ENCODE data around the gene UGT3A1.

- TF ChIP-seq, protein P1, sequence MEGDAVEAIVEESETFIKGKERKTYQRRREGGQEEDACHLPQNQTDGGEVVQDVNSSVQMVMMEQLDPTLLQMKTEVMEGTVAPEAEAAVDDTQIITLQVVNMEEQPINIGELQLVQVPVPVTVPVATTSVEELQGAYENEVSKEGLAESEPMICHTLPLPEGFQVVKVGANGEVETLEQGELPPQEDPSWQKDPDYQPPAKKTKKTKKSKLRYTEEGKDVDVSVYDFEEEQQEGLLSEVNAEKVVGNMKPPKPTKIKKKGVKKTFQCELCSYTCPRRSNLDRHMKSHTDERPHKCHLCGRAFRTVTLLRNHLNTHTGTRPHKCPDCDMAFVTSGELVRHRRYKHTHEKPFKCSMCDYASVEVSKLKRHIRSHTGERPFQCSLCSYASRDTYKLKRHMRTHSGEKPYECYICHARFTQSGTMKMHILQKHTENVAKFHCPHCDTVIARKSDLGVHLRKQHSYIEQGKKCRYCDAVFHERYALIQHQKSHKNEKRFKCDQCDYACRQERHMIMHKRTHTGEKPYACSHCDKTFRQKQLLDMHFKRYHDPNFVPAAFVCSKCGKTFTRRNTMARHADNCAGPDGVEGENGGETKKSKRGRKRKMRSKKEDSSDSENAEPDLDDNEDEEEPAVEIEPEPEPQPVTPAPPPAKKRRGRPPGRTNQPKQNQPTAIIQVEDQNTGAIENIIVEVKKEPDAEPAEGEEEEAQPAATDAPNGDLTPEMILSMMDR (IDR thresholded peaks at IDR 0.05) = no peak
- TF ChIP-seq TCF7L2 (IDR thresholded peaks at IDR 0.05; ENCODE audit: low read depth, low read length) = no peak
Measured at GRCh38 chr5:36031223-36031622, 40.0 kb upstream of the UGT3A1 start.
